ENCODE measurements around the gene DMWD. TPM values are rescaled to one million over a fixed set of nuclear protein-coding genes. Genes with fewer than 3 reads are reported as not detected.

DMWD gene
- total and polyA plus RNA-seq, 2 of the 4 experiments (the other 2 are of a cell fraction), result 9.7 to 28.5 TPM

GRCh38 chr19:45780448-45781213, 12.0 kb downstream of the DMWD start (continued):
- no peak for TF ChIP-seq BHLHE40 (IDR thresholded peaks at IDR 0.05; ENCODE audit: low read depth, low read length)

GRCh38 chr19:45780146-45780447, 12.5 kb downstream of the DMWD start:
- CTCF ChIA-PET, result no interaction called here
- WGBS, 2 experiments (ENCODE audit: extremely low coverage in 2 of 2, insufficient read length in 1 of 2), result no CpG with 5 or more reads among the region's 4 CpGs
- no peak overlapping the region for H2BK120ac ChIP-seq (ENCODE audit: low read depth, low read length)
- H3K9me3 ChIP-seq (ENCODE audit: control insufficient read depth, insufficient read depth, low read length), result no peaks in the 10 kb centered on the region
- no peak overlapping the region for H4K8ac ChIP-seq (ENCODE audit: low read depth in 2 of 2, low read length in 2 of 2)
- peaks cover 19% of the 10 kb centered on the region for H3K9me1 ChIP-seq (ENCODE audit: insufficient read depth, low read length)
- H2BK20ac ChIP-seq (ENCODE audit: low read depth, low read length), result no peak overlapping the region
- peaks cover 35% of the 10 kb centered on the region for H3K36me3 ChIP-seq (ENCODE audit: control insufficient read depth, insufficient read depth, low read length)
- H3K79me1 ChIP-seq (ENCODE audit: low read depth in 1 of 2, low read length in 2 of 2), result peaks cover 28 to 72% of the 10 kb centered on the region in 2 experiments
- no peak overlapping the region for H2BK5ac ChIP-seq (ENCODE audit: low read depth, low read length, poor library complexity, severe bottlenecking)
- POLR2A ChIA-PET (ENCODE audit: unreplicated experiment), result no interaction called here
- no peak overlapping the region for H4K5ac ChIP-seq (ENCODE audit: low read depth, low read length)
- H3K27me3 ChIP-seq (ENCODE audit: control insufficient read depth, insufficient read depth, low read length), result no peaks in the 10 kb centered on the region
- H3K4ac ChIP-seq (ENCODE audit: low read depth, low read length), result no peak overlapping the region
- no peak overlapping the region for H3K18ac ChIP-seq (ENCODE audit: low read depth, low read length)
- H4K20me1 ChIP-seq (ENCODE audit: insufficient read depth, low read length), result peaks cover 30% of the 10 kb centered on the region
- intact Hi-C loops (cut with micrococcal nuclease), result no loop called here
- H3K9ac ChIP-seq (ENCODE audit: low read depth, low read length), result no peak overlapping the region
- TF ChIP-seq NFE2L2 (IDR thresholded peaks at IDR 0.05; ENCODE audit: low read depth, low read length) (no peak), USF2 (IDR thresholded peaks at IDR 0.05; ENCODE audit: low read depth, low read length) (no peak)
- no peak overlapping the region for H2BK15ac ChIP-seq (ENCODE audit: low read depth, low read length)
- in situ Hi-C loops (cut with MboI; ENCODE audit: low sequenced_read_pairs), result no loop called here
- peak overlapping the region; percentile 26; the same call in 1 of the 2 replicates for H2AK5ac ChIP-seq (ENCODE audit: low read depth, low read length)
- BruUV-seq (replicated peaks), result no TSS peak
- H3K4me1 ChIP-seq (ENCODE audit: control insufficient read depth, insufficient read depth, low read length), result peaks cover 30% of the 10 kb centered on the region
- no peak overlapping the region for H3K27ac ChIP-seq (ENCODE audit: insufficient read depth, low read length)
- dilution Hi-C loops (cut with HindIII; ENCODE audit: low sequenced_read_pairs, unreplicated experiment), result no loop called here
- H3K23ac ChIP-seq (ENCODE audit: low read depth, low read length), result peak overlapping the region; percentile 60; the same call in 1 of the 2 replicates
- H2AK9ac ChIP-seq (replicated peaks; ENCODE audit: low read depth, low read length, poor library complexity), result peak overlapping the region; percentile 31
- no peak overlapping the region for H2AFZ ChIP-seq (replicated peaks; ENCODE audit: low read length, poor library complexity)
- H4K91ac ChIP-seq (ENCODE audit: insufficient read depth, low read depth, low read length), result no peak overlapping the region
- H3K4me3 ChIP-seq (ENCODE audit: insufficient read depth, low read depth, low read length), result no peak overlapping the region
- ATAC-seq (ENCODE audit: low read depth) (no peak), DNase-seq (no peak)
- H3K4me2 ChIP-seq (ENCODE audit: low read depth, low read length), result no peak overlapping the region; the same call in 1 of the 2 replicates
- no peak overlapping the region for H3K56ac ChIP-seq (ENCODE audit: extremely low read depth, insufficient read depth, low read length)
- no peak overlapping the region for H3K14ac ChIP-seq (replicated peaks; ENCODE audit: low read depth, low read length)
